NCI-H146 treated with DMSO at 0.1 percent for 48 hours (cell line): Measurements from ENCODE around the gene KMT5B.

Source experiments
- DNase-seq: peaks from one replicate; lab custom pipeline; 2025; ENCODE audit not compliant: unreplicated experiment; lab: John Stamatoyannopoulos, UW

Gene KMT5B

DNA sequence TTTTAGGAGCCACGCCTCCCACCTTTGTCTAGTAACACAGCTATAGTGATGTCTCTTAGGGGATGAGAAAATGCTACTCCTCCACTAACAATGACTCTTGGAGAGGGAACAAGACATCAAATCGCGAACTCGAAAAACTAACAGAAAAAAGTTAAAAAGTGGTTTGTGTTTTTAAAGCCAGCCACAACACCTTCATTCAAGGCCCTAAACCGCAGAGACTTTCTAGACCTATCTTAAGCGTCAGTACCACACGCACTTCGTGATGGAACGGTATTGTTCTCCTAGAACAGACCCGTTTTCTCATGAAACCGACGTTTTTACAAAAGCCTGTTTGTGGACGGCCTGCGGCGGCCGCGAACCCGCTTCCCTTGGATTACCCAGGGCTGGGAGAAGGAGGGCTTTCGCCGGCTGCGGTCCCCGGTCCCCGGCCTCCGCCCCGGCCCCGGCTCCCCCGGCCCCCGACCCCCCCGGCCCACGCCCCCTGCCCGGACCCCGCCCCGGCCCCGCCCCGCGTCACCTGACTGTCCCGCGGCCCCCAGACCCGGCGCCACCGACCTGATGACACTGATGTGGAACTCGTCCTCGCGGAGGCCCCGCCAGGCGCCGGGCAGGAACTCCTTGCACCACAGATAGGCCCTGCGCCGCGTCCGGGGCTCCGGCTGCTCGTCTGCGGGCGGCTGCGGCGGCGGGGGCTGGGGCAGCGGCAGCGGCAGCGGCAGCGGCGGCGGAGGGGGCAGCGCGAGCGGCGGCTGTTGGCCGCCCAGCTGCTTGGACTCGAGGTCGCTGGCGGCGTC is 92.6 kb downstream of the KMT5B start:
- DNase-seq: no peak

DNA sequence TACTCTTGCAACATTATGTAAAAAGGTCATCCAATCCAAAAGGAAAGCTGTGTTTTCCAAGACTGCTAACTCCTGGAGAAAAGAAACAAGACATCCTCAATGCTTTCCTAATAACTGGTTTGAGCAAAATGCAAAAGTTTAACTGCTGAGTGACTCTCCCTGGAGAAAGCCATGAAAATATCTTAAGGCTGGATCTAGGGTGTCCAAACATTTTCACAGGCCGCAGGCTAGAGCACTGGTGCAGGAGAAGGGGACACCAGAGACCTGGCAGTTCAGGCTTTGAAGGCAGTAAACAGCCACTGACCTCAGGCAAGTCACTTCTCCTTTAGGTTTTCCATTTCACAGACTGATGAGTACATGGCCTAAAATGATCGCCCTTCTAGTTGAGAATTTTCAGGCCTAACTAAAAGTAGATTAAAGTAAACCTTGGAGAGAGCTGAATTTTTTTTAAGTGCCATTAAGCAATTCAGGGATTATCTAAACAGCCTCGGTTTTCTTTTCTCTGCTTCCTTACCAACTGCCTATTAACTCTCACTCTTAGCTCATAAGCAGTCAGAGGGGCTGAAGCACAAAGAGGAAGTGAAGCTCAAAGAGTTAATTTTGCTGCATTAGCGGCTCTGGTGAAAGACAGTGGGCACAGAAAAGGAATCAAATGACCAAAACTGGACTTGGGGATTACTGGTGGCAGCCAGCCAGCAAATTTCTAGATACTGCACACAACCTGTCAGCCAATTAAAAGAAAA is 94.2 kb downstream of the KMT5B start:
- DNase-seq: no peak

GRCh38 chr11:68117853-68118470 is 95.1 kb downstream of the KMT5B start:
- no peak for DNase-seq

DNA sequence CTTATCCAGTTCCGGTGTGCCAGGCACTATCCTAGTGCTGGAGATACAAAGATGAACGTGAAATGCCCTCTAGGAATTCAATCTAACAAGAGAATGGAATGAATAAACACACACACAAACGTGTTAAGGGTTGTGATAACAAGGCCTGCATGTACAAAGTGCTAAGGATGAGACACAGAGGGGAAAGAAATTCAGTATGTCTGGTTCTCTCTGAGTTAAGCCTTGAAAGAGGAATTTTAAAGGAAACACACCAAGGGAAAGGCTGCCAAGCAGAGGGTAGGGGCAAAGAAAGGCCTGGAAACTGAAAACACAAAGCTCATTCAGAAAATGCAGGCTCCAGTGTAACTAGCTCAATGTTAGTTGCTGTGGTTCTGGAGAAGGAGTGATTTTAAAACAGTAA is 96.1 kb downstream of the KMT5B start:
- no peak for DNase-seq

GRCh38 chr11:68116126-68116525 is 97.0 kb downstream of the KMT5B start:
- no peak for DNase-seq

DNA sequence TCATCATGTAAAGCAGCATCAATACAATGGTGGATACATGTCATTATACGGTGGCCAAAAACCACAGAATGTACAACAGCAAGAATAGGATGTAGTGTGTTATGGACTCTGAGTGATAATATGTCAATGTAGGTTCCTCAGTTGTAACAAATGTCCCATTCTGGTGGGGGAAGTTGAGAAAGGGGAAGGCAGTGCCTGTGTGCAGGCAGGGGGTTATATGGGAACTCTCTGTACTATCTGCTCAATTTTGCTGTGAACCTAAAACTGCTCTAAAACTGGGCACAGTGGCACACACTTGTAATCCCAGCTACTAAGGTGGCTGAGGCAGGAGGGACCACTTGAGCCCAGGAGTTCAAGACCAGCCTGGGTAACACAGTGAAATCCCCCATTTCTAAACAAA is 97.8 kb downstream of the KMT5B start:
- no peak for DNase-seq

DNA sequence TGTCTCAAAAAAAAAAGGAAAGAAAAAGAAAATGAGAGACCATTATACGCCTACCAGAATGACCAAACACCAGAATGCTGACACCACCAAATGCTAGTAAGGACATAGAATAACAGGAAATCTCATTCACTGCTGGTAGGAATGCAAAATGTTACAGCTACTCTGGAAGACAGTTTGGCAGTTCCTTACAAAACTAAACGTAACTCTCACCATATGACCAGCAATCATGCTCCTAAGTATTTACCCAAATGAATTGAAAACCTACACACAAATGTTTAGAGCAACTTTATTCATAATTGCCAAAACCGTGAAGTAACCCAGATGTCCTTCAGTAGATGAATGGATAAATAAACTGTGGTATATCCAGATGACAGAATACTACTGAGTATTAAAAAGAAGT is 99.1 kb downstream of the KMT5B start:
- DNase-seq: no peak

- DNase-seq: no peak
These were observed 105.4 kb downstream of the KMT5B start for GRCh38 chr11:68107689-68108088.

DNA sequence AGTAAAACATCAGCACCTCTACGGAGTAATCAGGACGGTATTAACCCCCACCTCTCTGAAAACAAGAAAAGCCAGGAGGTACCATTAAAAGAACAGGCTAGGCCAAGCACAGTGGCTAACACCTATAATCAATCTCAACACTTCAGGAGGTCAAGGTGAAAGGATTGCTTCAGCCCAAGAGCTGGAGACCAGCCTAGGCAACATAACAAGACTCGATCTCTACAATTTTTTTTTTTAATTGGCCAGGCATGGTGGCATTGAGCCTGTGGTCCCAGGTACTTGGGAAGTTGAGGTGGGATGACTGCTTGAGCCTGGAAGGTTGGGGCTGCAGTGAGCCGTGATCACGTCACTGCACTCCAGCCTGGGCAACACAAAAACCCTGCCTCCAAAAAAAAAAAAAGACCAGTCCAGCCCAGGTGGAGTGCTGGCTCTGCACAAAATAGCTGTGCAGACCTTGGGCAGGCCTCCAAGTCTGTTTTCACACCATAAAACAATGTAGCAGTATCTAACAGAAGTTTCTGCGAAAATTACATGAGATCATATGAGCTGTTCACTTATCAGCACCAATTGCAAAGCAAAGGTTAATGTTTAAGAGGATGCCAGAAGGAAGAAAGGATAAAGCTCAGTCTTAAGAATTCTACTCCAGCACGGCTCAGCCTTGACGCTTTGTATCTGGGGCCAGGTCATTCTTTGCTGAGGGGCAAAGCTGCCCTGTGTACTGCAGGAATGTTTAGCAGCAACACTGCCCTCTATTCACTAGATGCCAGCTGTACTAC is 106.7 kb downstream of the KMT5B start:
- DNase-seq: no peak
